Cardiac ventricle fibroblast (primary cell): ENCODE results near the gene TADA2A. TPM values are rescaled to one million over a fixed set of nuclear protein-coding genes. Genes with fewer than 3 reads are reported as not detected.

Experiments
- total RNA-seq: library from RNA; depleted of rRNA; stranded (reverse); fragments of >200 nt; gene quantifications from 2 replicates; pipeline ENCODE4 v1.2.3, GENCODE V29; 2015

TADA2A gene
- 10.9 and 16.7 TPM in 2 replicates for total RNA-seq

GRCh38 chr17:37406635-37407461 is at the start of gene TADA2A, which contains the start of gene ACACA:
TSS of gene TADA2A (plus strand) at chr17:37406886. CDS start at chr17:37411366, 4,480 bp downstream.
TSS of gene ACACA (minus strand) at chr17:37406836. CDS start at chr17:37406299, 537 bp downstream.

GRCh38 chr17:37375706-37376105 is 31.0 kb upstream of the TADA2A start, which contains the start of gene C17orf78:
TSS of gene C17orf78 (plus strand) at chr17:37375985. CDS start at chr17:37376093, 108 bp downstream.

DNA sequence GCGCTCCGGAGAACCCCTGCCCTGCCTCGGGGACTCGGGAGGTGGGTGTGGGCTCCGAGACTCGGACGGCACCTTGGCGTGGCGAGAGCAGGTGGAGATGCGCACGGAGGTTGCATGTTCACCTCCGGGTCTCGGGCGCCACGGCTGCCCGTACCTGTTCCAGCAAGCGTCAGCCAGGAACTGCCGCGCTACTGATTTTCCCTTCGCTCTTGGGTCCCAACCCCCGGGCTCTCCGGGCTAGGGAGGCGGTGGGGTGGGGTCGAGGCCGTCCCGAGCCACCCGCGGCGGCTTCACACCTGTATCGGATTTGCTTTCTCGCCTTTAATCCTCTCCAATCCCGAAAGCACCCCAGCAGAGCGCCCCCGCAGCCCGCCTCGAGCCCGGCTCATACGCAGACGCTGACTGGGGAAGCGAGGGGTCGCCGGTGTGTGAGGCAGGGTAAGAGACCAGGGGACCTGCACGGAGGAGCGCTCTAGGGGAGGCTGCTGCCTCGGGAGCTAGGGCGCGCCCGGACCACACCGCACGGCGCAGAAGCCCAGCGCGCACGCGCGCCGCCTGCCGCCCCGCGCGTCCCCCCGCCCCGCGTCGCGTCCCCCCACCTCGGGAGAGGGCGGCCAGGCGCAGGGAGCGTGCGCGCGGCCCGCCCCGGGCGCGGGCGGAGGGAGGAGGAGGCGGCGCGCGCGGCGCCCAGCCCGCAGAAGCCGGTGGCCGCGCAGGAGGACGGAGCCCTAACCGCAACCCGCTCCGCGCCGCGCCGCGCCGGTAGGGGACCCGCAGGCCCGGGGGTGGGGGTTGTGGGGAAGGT is 82.7 kb downstream of the TADA2A start, which contains the start of gene DUSP14:
Gene DUSP14 (plus strand): TSS at position 695 of the 805 bp plus-strand sequence. CDS start 22,382 bp downstream, outside the sequence.

Other genes with a start within 250 kb of the TADA2A start
- gene C17orf78, start 30.9 kb upstream of the TADA2A start, total RNA-seq = not detected in 2 replicates
- 27.4 and 29.8 TPM in 2 replicates for gene ACACA, start 50 bp upstream of the TADA2A start, total RNA-seq
- gene DUSP14, start 83.0 kb downstream of the TADA2A start, total RNA-seq = 40.4 and 46.1 TPM in 2 replicates
- gene SYNRG, start 202.5 kb downstream of the TADA2A start, total RNA-seq = 12.4 and 17.9 TPM in 2 replicates
- gene DDX52, start 236.6 kb downstream of the TADA2A start, total RNA-seq = 9.9 and 10.1 TPM in 2 replicates